ENCODE data around the gene CPEB4. TPM values are rescaled to one million over a fixed set of nuclear protein-coding genes. Genes with fewer than 3 reads are reported as not detected.
A peak's percentile ranks its signal among the peaks of the same experiment; 100 is the strongest.

The CPEB4 gene
- total and polyA plus RNA-seq, 9 of the 15 experiments (the other 6 are each of a cell fraction or from before 2014, with no cell fraction given), result 7.4 to 21.3 (median 12.4) TPM

DNA sequence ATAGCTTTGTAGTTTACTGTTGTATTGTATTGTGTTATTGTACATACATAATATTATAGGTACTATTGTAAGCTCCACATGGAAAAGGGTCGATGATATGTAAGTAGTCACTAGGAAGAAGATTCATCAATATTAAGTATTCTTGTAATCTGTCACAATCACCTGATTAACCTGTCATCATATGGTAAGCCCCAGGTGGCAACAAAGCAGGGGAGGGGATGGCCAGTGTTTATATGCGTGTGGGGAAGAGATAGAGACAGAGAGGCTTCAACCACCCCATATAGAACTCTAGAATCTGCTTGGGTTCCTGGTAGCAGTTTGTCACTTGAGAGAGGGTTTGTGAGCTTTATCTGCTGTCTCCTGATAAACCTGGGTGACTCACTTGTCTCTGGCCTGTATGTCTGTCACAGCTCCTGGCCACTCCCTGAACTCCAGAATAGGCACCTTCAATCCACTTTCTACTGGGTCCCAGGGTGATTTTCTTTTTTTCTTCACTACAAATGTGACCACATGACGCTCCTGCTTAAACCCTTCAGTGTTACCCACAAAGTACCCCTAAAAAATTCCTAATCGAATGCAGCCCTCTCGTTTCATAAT, 48.9 kb upstream of the CPEB4 start (continued):
- TF ChIP-seq PPARD (CRISPR knock-in tag; IDR thresholded peaks at IDR 0.05) (no peak), SAFB (IDR thresholded peaks at IDR 0.05; ENCODE audit: borderline replicate concordance, low read depth, low read length) (no peak), CHCHD3 (CRISPR knock-in tag; IDR thresholded peaks at IDR 0.05) (0 out of 2 replicates have a peak, but pooled peaks have one; percentile 24), EZH2 (IDR thresholded peaks at IDR 0.05; ENCODE audit: borderline replicate concordance, low read depth, low read length) (no peak; the same call in 1 of the 2 replicates), TAF15 (IDR thresholded peaks at IDR 0.05; ENCODE audit: low read depth, low read length) (no peak), ZNF184 (CRISPR knock-in tag; IDR thresholded peaks at IDR 0.05) (no peak), ARID1B (IDR thresholded peaks at IDR 0.05) (peak; percentile 100), ZNF41 (CRISPR knock-in tag; conservative IDR thresholded peaks at IDR 0.05) (no peak), ZNF224 (CRISPR knock-in tag; IDR thresholded peaks at IDR 0.05) (no peak), E2F1 (CRISPR knock-in tag; IDR thresholded peaks at IDR 0.05) (no peak), MLLT1 (IDR thresholded peaks at IDR 0.05) (peak in 1 of 2 experiments; percentile 98; a peak in 2 of 4 replicates), NCOA1 (IDR thresholded peaks at IDR 0.05; ENCODE audit: low read depth) (peak; percentile 94; the same call in 1 of the 2 replicates), NCOA2 (IDR thresholded peaks at IDR 0.05; ENCODE audit: partially characterized antibody in 2 of 2) (peak; percentile 85 to 87), PCBP2 (IDR thresholded peaks at IDR 0.05; ENCODE audit: low read depth, low read length, poor library complexity, severe bottlenecking) (no peak), TCF7 (IDR thresholded peaks at IDR 0.05; ENCODE audit: borderline replicate concordance) (peak; percentile 75; the same call in 1 of the 2 replicates), U2AF2 (optimal IDR thresholded peaks at IDR 0.05; ENCODE audit: low read depth, low read length) (no peak), ZKSCAN3 (CRISPR knock-in tag; IDR thresholded peaks at IDR 0.05) (no peak), ZNF436 (CRISPR knock-in tag; IDR thresholded peaks at IDR 0.05) (no peak)
- TF ChIP-seq, protein P1, sequence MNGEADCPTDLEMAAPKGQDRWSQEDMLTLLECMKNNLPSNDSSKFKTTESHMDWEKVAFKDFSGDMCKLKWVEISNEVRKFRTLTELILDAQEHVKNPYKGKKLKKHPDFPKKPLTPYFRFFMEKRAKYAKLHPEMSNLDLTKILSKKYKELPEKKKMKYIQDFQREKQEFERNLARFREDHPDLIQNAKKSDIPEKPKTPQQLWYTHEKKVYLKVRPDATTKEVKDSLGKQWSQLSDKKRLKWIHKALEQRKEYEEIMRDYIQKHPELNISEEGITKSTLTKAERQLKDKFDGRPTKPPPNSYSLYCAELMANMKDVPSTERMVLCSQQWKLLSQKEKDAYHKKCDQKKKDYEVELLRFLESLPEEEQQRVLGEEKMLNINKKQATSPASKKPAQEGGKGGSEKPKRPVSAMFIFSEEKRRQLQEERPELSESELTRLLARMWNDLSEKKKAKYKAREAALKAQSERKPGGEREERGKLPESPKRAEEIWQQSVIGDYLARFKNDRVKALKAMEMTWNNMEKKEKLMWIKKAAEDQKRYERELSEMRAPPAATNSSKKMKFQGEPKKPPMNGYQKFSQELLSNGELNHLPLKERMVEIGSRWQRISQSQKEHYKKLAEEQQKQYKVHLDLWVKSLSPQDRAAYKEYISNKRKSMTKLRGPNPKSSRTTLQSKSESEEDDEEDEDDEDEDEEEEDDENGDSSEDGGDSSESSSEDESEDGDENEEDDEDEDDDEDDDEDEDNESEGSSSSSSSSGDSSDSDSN (IDR thresholded peaks at IDR 0.05; ENCODE audit: borderline replicate concordance in 1 of 2, low read depth in 2 of 2, low read length in 2 of 2), result no peak
- TF ChIP-seq, protein P2, sequence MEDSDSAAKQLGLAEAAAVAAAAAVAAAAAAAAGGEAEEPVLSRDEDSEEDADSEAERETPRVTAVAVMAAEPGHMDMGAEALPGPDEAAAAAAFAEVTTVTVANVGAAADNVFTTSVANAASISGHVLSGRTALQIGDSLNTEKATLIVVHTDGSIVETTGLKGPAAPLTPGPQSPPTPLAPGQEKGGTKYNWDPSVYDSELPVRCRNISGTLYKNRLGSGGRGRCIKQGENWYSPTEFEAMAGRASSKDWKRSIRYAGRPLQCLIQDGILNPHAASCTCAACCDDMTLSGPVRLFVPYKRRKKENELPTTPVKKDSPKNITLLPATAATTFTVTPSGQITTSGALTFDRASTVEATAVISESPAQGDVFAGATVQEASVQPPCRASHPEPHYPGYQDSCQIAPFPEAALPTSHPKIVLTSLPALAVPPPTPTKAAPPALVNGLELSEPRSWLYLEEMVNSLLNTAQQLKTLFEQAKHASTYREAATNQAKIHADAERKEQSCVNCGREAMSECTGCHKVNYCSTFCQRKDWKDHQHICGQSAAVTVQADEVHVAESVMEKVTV (CRISPR knock-in tag; IDR thresholded peaks at IDR 0.05), result no peak
- TF ChIP-seq, protein P3, sequence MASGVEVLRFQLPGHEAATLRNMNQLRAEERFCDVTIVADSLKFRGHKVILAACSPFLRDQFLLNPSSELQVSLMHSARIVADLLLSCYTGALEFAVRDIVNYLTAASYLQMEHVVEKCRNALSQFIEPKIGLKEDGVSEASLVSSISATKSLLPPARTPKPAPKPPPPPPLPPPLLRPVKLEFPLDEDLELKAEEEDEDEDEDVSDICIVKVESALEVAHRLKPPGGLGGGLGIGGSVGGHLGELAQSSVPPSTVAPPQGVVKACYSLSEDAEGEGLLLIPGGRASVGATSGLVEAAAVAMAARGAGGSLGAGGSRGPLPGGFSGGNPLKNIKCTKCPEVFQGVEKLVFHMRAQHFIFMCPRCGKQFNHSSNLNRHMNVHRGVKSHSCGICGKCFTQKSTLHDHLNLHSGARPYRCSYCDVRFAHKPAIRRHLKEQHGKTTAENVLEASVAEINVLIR (CRISPR knock-in tag; IDR thresholded peaks at IDR 0.05), result no peak
